ENCODE measurements around the gene ALDOA. TPM values are rescaled to one million over a fixed set of nuclear protein-coding genes. Genes with fewer than 3 reads are reported as not detected.

Gene ALDOA
- total and polyA plus RNA-seq, 5 donors from 2014 or later = 430 to 1,243 (median 1,138) TPM

DNA sequence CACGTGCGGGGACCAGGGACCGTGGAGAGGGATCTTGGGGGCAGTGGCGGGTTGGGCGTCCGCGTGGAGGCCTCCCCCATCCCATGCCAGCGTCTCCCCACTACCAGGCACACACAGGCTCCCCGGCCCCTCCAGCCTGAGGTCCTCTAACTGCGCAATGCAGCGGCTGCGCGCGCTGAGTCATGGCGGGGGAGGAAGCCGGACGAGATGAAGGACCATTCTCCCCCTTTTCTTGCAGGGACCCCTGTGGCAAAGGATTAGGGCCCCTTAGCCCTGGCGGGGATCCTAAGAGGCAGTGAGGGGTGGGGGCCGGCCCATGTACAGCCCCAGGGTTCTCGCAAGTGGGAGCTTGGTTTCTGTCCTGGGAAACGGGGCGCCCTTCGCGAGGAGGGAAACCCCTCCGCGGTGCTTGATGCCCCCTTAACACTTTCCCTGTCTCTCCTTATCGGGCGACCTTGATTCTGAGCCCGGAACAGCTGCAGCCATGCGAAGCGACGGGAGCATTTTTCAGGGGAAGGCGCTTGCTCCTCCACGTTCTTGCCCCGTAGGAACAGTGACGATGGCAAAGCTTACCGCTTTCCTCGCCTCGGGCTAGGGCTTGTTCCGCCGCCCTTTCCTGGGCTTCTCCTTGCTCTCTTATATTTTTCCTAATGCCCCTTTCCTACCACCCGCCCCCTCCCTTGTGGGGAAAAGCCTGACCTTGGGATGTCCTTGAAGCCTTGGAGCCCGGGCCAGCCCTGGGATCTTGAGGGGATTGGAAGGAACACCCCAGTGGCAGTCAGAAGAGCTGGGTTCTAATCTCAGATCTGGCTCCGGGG is 592 bp downstream of the ALDOA start:
- H3K36me3 ChIP-seq (ENCODE audit: control insufficient read depth, insufficient read depth, low read length) = peaks cover 39% of the 10 kb centered on the region
- H3K27ac ChIP-seq (ENCODE audit: insufficient read depth, low read length, poor library complexity, severe bottlenecking) = peak overlapping the region; percentile 93
- peak overlapping the region; percentile 82 for H3K4me3 ChIP-seq (ENCODE audit: low read depth, low read length)
- H3K27ac Mint-ChIP-seq = peak overlapping the region; percentile 95 to 96 (median 95)
- H3K4me3 Mint-ChIP-seq = peak overlapping the region; percentile 96 to 100 (median 100)
- H3K4me1 ChIP-seq (ENCODE audit: control insufficient read depth, insufficient read depth, low read length, poor library complexity, severe bottlenecking) = peaks cover 53% of the 10 kb centered on the region
- peaks cover 8 to 48% (median 24%) of the 10 kb centered on the region in 4 donors for H3K4me1 Mint-ChIP-seq
- H3K27me3 Mint-ChIP-seq = peaks cover 8% of the 10 kb centered on the region
- H3K9me3 Mint-ChIP-seq = no peaks in the 10 kb centered on the region
- DNase-seq = no peak
- peaks cover 16% of the 10 kb centered on the region for H3K36me3 Mint-ChIP-seq
- H3K27me3 ChIP-seq (ENCODE audit: control insufficient read depth, insufficient read depth, low read length) = no peaks in the 10 kb centered on the region
- H3K9me3 ChIP-seq (ENCODE audit: control insufficient read depth in 2 of 2, low read length in 2 of 2) = no peaks in the 10 kb centered on the region
- no peak for ATAC-seq (ENCODE audit: low read depth in 2 of 2)

DNA sequence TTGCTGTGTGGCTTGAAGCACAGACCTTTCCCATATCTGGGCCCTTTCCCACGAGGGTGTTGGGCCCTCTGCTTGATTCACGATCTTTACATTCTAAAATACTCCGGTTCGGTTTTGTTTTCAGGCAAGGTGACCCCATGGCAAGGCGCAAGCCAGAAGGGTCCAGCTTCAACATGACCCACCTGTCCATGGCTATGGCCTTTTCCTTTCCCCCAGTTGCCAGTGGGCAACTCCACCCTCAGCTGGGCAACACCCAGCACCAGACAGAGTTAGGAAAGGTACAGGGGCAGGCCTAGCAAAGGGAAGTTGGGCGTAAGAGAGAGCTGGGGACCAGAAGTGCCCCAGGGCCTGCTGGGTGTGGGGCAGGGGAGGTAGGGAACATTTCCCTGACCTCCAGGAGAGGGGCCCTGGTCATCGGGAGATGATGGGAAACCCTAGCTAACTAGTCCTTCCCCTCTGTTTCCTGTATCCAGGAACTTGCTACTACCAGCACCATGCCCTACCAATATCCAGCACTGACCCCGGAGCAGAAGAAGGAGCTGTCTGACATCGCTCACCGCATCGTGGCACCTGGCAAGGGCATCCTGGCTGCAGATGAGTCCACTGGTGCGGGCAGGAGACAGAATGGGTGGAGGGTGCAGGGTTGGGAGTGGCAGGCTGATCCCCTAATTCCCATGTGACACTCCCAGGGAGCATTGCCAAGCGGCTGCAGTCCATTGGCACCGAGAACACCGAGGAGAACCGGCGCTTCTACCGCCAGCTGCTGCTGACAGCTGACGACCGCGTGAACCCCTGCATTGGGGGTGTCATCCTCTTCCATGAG is 1.4 kb downstream of the ALDOA start:
- Histone ChIP-seq H3K36me3 (ENCODE audit: control insufficient read depth, insufficient read depth, low read length) (peaks cover 44% of the 10 kb centered on the region), H3K4me3 (ENCODE audit: low read depth, low read length) (peak overlapping the region; percentile 82), H3K27me3 (ENCODE audit: control insufficient read depth, insufficient read depth, low read length) (no peaks in the 10 kb centered on the region), H3K27ac (ENCODE audit: insufficient read depth, low read length, poor library complexity, severe bottlenecking) (peak overlapping the region; percentile 93), H3K9me3 (ENCODE audit: control insufficient read depth in 2 of 2, low read length in 2 of 2) (no peaks in the 10 kb centered on the region), H3K4me1 (ENCODE audit: control insufficient read depth, insufficient read depth, low read length, poor library complexity, severe bottlenecking) (peaks cover 53% of the 10 kb centered on the region)
- Mint-ChIP-seq H3K9me3 (no peaks in the 10 kb centered on the region), H3K27ac (peak overlapping the region; percentile 95 to 96 (median 95)), H3K36me3 (peaks cover 17% of the 10 kb centered on the region), H3K27me3 (peaks cover 8% of the 10 kb centered on the region), H3K4me1 (peaks cover 8 to 52% (median 24%) of the 10 kb centered on the region in 4 donors), H3K4me3 (peak overlapping the region; percentile 96 to 100 (median 100))
- DNase-seq (no peak), ATAC-seq (ENCODE audit: low read depth in 2 of 2) (no peak)

DNA sequence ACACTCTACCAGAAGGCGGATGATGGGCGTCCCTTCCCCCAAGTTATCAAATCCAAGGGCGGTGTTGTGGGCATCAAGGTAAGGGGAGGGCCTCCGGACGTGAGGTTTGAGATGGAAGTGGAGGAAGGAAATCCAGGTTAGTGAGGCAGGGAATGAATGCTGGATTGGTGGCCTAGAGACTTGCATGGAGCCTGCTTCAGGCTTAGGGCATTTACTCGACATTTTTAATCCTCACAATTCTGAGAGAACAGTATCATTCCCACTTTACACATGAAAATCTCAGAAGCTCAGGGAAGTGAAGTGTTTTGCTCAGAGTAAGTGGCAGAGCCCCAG is 2.0 kb downstream of the ALDOA start:
- no peak for DNase-seq
- Histone ChIP-seq H3K9me3 (ENCODE audit: control insufficient read depth in 2 of 2, low read length in 2 of 2) (no peaks in the 10 kb centered on the region), H3K4me1 (ENCODE audit: control insufficient read depth, insufficient read depth, low read length, poor library complexity, severe bottlenecking) (peaks cover 53% of the 10 kb centered on the region), H3K36me3 (ENCODE audit: control insufficient read depth, insufficient read depth, low read length) (peaks cover 44% of the 10 kb centered on the region), H3K4me3 (ENCODE audit: low read depth, low read length) (peak overlapping the region; percentile 60), H3K27ac (ENCODE audit: insufficient read depth, low read length, poor library complexity, severe bottlenecking) (peak overlapping the region; percentile 93), H3K27me3 (ENCODE audit: control insufficient read depth, insufficient read depth, low read length) (no peaks in the 10 kb centered on the region)
- H3K9me3 Mint-ChIP-seq = no peaks in the 10 kb centered on the region
- H3K36me3 Mint-ChIP-seq = peaks cover 20% of the 10 kb centered on the region
- H3K27ac Mint-ChIP-seq = peak overlapping the region in 2 of 3 donors; percentile 95 to 96
- H3K27me3 Mint-ChIP-seq = peaks cover 8% of the 10 kb centered on the region
- peak overlapping the region; percentile 70 to 100 (median 98) for H3K4me3 Mint-ChIP-seq
- no peak for ATAC-seq (ENCODE audit: low read depth in 2 of 2)
- H3K4me1 Mint-ChIP-seq = peaks cover 8 to 54% (median 27%) of the 10 kb centered on the region in 4 donors

- peaks cover 44% of the 10 kb centered on the region for H3K36me3 ChIP-seq (ENCODE audit: control insufficient read depth, insufficient read depth, low read length)
- peak overlapping the region; percentile 77 to 88 (median 80) for H3K27ac Mint-ChIP-seq
- H3K27me3 Mint-ChIP-seq = peaks cover 8% of the 10 kb centered on the region
- H3K27me3 ChIP-seq (ENCODE audit: control insufficient read depth, insufficient read depth, low read length) = no peaks in the 10 kb centered on the region
- DNase-seq = no peak
- peak overlapping the region; percentile 78 to 98 (median 88) for H3K4me3 Mint-ChIP-seq
- H3K9me3 Mint-ChIP-seq = no peaks in the 10 kb centered on the region
- H3K27ac ChIP-seq (ENCODE audit: insufficient read depth, low read length, poor library complexity, severe bottlenecking) = peak overlapping the region; percentile 93
- ATAC-seq (ENCODE audit: low read depth in 2 of 2) = no peak
- H3K9me3 ChIP-seq (ENCODE audit: control insufficient read depth in 2 of 2, low read length in 2 of 2) = no peaks in the 10 kb centered on the region
- no peak overlapping the region for H3K4me3 ChIP-seq (ENCODE audit: low read depth, low read length)
- peaks cover 20% of the 10 kb centered on the region for H3K36me3 Mint-ChIP-seq
- peaks cover 51% of the 10 kb centered on the region for H3K4me1 ChIP-seq (ENCODE audit: control insufficient read depth, insufficient read depth, low read length, poor library complexity, severe bottlenecking)
- peaks cover 8 to 51% (median 26%) of the 10 kb centered on the region in 4 donors for H3K4me1 Mint-ChIP-seq
Measured at GRCh38 chr16:30068333-30068732, 2.8 kb downstream of the ALDOA start.

DNA sequence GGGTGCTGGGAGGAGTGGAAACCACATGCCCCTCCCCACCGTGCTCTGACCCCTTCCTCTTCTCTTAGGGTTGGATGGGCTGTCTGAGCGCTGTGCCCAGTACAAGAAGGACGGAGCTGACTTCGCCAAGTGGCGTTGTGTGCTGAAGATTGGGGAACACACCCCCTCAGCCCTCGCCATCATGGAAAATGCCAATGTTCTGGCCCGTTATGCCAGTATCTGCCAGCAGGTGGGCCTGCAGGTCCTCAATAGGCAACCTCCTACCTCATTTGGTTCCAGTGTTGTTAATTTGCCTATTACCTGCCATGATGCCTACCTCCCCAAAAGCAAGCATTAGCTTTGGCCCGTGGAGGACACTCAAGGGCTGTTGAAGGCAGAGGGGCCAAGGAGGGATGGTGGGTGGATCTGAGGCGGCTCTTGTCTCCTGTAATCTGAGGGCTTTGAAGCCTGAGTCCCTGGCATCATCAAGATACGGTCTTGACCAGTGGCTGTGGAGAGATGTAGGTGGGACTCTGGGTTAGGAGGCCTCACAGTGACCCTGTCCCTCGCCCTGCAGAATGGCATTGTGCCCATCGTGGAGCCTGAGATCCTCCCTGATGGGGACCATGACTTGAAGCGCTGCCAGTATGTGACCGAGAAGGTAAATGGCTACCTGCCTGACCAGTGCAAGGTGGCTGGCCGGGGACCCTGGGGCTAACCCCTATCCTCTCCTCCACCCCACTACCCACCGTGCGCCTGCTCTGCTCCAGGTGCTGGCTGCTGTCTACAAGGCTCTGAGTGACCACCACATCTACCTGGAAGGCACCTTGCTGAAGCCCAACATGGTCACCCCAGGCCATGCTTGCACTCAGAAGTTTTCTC is 3.4 kb downstream of the ALDOA start:
- no peak overlapping the region for H3K4me3 ChIP-seq (ENCODE audit: low read depth, low read length)
- H3K9me3 ChIP-seq (ENCODE audit: control insufficient read depth in 2 of 2, low read length in 2 of 2) = no peaks in the 10 kb centered on the region
- Mint-ChIP-seq H3K9me3 (no peaks in the 10 kb centered on the region), H3K4me1 (peaks cover 8 to 45% (median 23%) of the 10 kb centered on the region in 4 donors), H3K36me3 (peaks cover 20% of the 10 kb centered on the region), H3K27me3 (peaks cover 6% of the 10 kb centered on the region), H3K4me3 (peak overlapping the region; percentile 78 to 98 (median 88)), H3K27ac (peak overlapping the region; percentile 77 to 88 (median 80))
- peak overlapping the region; percentile 93 for H3K27ac ChIP-seq (ENCODE audit: insufficient read depth, low read length, poor library complexity, severe bottlenecking)
- H3K36me3 ChIP-seq (ENCODE audit: control insufficient read depth, insufficient read depth, low read length) = peaks cover 44% of the 10 kb centered on the region
- peaks cover 45% of the 10 kb centered on the region for H3K4me1 ChIP-seq (ENCODE audit: control insufficient read depth, insufficient read depth, low read length, poor library complexity, severe bottlenecking)
- DNase-seq (peak; percentile 47 to 72 (median 67)), ATAC-seq (ENCODE audit: low read depth in 2 of 2) (no peak)
- no peaks in the 10 kb centered on the region for H3K27me3 ChIP-seq (ENCODE audit: control insufficient read depth, insufficient read depth, low read length)

GRCh38 chr16:30069611-30070462 is 4.3 kb downstream of the ALDOA start:
- H3K27me3 ChIP-seq (ENCODE audit: control insufficient read depth, insufficient read depth, low read length) = no peaks in the 10 kb centered on the region
- ATAC-seq (ENCODE audit: low read depth in 2 of 2) (no peak), DNase-seq (no peak)
- no peaks in the 10 kb centered on the region for H3K9me3 Mint-ChIP-seq
- H3K4me3 ChIP-seq (ENCODE audit: low read depth, low read length) = no peak overlapping the region
- H3K36me3 ChIP-seq (ENCODE audit: control insufficient read depth, insufficient read depth, low read length) = peaks cover 44% of the 10 kb centered on the region
- H3K27me3 Mint-ChIP-seq = peaks cover 4% of the 10 kb centered on the region
- peaks cover 8 to 46% (median 23%) of the 10 kb centered on the region in 4 donors for H3K4me1 Mint-ChIP-seq
- H3K27ac Mint-ChIP-seq = no peak overlapping the region
- H3K9me3 ChIP-seq (ENCODE audit: control insufficient read depth in 2 of 2, low read length in 2 of 2) = no peaks in the 10 kb centered on the region
- peaks cover 20% of the 10 kb centered on the region for H3K36me3 Mint-ChIP-seq
- H3K27ac ChIP-seq (ENCODE audit: insufficient read depth, low read length, poor library complexity, severe bottlenecking) = no peak overlapping the region
- H3K4me3 Mint-ChIP-seq = peak overlapping the region; percentile 15 to 73 (median 37)
- peaks cover 40% of the 10 kb centered on the region for H3K4me1 ChIP-seq (ENCODE audit: control insufficient read depth, insufficient read depth, low read length, poor library complexity, severe bottlenecking)

Measured in CD4-positive, CD25-positive, alpha-beta regulatory T cell (primary cell).